DOHH2 (cell line): ENCODE measurements around the gene KRT80.

Experiments
- H3F3A ChIP-seq: fragments of 200-600 bp; sonication (generic), shearing (Covaris generic); 2 replicates; pipeline ENCODE4 v1.6.0; 2016; ENCODE audit warnings: antibody characterized with exemption, mild to moderate bottlenecking; ENCODE audit not compliant: control insufficient read depth, insufficient read depth
- H3K27ac ChIP-seq: fragments of 200-600 bp; sonication (generic); 2 replicates; pipeline ENCODE4 v1.5.1; 2014; ENCODE audit warnings: low read depth, mild to moderate bottlenecking, low read length, moderate library complexity
- H3K27me3 ChIP-seq: fragments of 200-600 bp; sonication (generic); 2 replicates; pipeline ENCODE4 v1.6.1; 2014; ENCODE audit warnings: mild to moderate bottlenecking, low read length, mixed read lengths; ENCODE audit not compliant: control insufficient read depth
- H3K36me3 ChIP-seq: fragments of 200-600 bp; sonication (generic); 2 replicates; pipeline ENCODE4 v1.6.1; 2014; ENCODE audit warnings: mild to moderate bottlenecking, low read length, moderate library complexity, mixed read lengths; ENCODE audit not compliant: control insufficient read depth
- H3K4me1 ChIP-seq: fragments of 200-600 bp; sonication (generic); 2 replicates; pipeline ENCODE4 v1.6.1; 2014; ENCODE audit warnings: mild to moderate bottlenecking, low read length, mixed read lengths; ENCODE audit not compliant: control insufficient read depth
- H3K4me2 ChIP-seq: fragments of 200-600 bp; sonication (generic); 2 replicates; pipeline ENCODE4 v1.6.0; 2014; ENCODE audit warnings: mild to moderate bottlenecking, low read length, moderate library complexity
- H3K4me3 ChIP-seq: fragments of 200-600 bp; sonication (generic); 2 replicates; pipeline ENCODE4 v1.5.1; 2014; ENCODE audit warnings: mild to moderate bottlenecking, low read length, mixed read lengths
- H3K79me2 ChIP-seq: fragments of 200-600 bp; sonication (generic); 2 replicates; pipeline ENCODE4 v1.6.1; 2014; ENCODE audit warnings: mild to moderate bottlenecking, low read length, mixed read lengths; ENCODE audit not compliant: control insufficient read depth
- H3K9me2 ChIP-seq: fragments of 200-600 bp; sonication (generic); replicated peaks from 2 replicates; pipeline ENCODE4 v1.6.1; 2014; ENCODE audit warnings: mild to moderate bottlenecking, low read length, mixed read lengths; ENCODE audit not compliant: control insufficient read depth
- H3K9me3 ChIP-seq: fragments of 200-600 bp; sonication (generic); 2 replicates; pipeline ENCODE4 v1.6.1; 2014; ENCODE audit warnings: antibody characterized with exemption, low read length, mixed read lengths; ENCODE audit not compliant: control insufficient read depth, insufficient read depth
- H4K20me1 ChIP-seq: fragments of 200-600 bp; sonication (generic); 2 replicates; pipeline ENCODE4 v1.6.0; 2014; ENCODE audit warnings: low read depth, mild to moderate bottlenecking, antibody characterized with exemption, low read length, moderate library complexity; ENCODE audit not compliant: control insufficient read depth, insufficient read depth
- EZH2phosphoT487 ChIP-seq: fragments of 200-600 bp; sonication (generic); IDR thresholded peaks from 2 replicates; pipeline ENCODE4 v1.6.1; 2017; ENCODE audit warnings: borderline replicate concordance, mild to moderate bottlenecking, antibody characterized with exemption, low read length, moderate library complexity, mixed read lengths
- TF ChIP-seq, protein P1 (sequence below): fragments of 200-600 bp; sonication (generic); IDR thresholded peaks from one replicate; pipeline ENCODE4 v1.5.1; 2014; ENCODE audit warnings: antibody characterized with exemption, mild to moderate bottlenecking, low read depth, low read length; ENCODE audit not compliant: poor library complexity, severe bottlenecking

KRT80 gene

DNA sequence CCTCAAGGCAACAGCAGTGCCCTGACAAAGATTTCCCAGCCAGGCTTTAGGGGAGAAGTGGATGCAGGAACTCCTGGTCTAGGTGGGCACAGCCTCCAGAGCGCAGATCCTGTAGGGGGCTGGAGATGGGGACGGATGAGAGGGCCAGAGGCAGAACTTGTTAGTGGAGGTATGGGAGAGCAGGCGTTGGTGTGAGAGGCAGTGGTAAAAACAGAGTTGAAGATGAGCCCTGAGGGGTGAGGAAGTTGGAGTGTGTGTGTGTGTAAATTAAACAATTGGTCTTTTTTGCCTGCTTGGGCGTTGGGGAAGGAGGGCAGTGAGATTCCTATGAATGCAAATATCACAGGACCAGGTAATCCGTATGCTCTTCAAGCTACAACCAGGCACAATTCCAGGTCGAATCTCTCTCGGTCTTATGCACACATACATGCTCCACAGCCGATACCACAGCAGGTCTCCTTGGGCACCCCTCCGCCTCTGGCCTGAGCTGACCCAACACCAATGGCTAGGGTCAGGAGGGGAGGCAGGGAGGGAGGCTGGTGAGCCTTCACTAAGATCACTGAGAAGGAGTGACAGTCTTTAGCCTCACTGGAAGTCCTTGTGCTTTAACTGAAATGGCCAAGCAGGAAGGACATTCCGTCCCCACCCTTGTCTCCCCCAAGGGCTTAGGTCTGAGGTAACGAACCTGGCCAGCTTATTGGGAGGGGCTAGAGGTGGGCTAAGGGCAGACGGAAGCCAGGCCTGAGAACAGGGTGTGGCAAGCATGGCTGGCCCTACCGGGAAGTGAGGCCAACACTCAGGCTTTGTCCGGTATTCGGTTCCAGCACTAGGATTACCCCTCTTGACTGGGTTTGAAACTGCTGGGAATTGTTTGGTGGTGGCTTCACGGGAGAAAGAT is 39.7 kb upstream of the KRT80 start:
- no peaks in the 10 kb centered on the region for H4K20me1 ChIP-seq
- no peaks in the 10 kb centered on the region for H3K9me2 ChIP-seq
- H3K27me3 ChIP-seq = no peaks in the 10 kb centered on the region; the same call in none of the 2 replicates
- H3K36me3 ChIP-seq = no peaks in the 10 kb centered on the region
- no peaks in the 10 kb centered on the region for H3K9me3 ChIP-seq
- H3F3A ChIP-seq = no peaks in the 10 kb centered on the region
- H3K4me3 ChIP-seq = no peak overlapping the region
- H3K4me2 ChIP-seq = no peak overlapping the region
- TF ChIP-seq EZH2phosphoT487 = no peak
- H3K4me1 ChIP-seq = no peaks in the 10 kb centered on the region
- no peaks in the 10 kb centered on the region for H3K79me2 ChIP-seq
- no peak overlapping the region for H3K27ac ChIP-seq

GRCh38 chr12:52230364-52231281 is 38.8 kb upstream of the KRT80 start:
- H3K9me3 ChIP-seq = no peaks in the 10 kb centered on the region
- H3K36me3 ChIP-seq = no peaks in the 10 kb centered on the region
- no peaks in the 10 kb centered on the region; the same call in none of the 2 replicates for H3K27me3 ChIP-seq
- H4K20me1 ChIP-seq = no peaks in the 10 kb centered on the region
- H3K4me3 ChIP-seq = no peak overlapping the region
- H3K4me2 ChIP-seq = no peak overlapping the region
- no peaks in the 10 kb centered on the region for H3K9me2 ChIP-seq
- no peak for TF ChIP-seq EZH2phosphoT487
- TF ChIP-seq, protein P1, sequence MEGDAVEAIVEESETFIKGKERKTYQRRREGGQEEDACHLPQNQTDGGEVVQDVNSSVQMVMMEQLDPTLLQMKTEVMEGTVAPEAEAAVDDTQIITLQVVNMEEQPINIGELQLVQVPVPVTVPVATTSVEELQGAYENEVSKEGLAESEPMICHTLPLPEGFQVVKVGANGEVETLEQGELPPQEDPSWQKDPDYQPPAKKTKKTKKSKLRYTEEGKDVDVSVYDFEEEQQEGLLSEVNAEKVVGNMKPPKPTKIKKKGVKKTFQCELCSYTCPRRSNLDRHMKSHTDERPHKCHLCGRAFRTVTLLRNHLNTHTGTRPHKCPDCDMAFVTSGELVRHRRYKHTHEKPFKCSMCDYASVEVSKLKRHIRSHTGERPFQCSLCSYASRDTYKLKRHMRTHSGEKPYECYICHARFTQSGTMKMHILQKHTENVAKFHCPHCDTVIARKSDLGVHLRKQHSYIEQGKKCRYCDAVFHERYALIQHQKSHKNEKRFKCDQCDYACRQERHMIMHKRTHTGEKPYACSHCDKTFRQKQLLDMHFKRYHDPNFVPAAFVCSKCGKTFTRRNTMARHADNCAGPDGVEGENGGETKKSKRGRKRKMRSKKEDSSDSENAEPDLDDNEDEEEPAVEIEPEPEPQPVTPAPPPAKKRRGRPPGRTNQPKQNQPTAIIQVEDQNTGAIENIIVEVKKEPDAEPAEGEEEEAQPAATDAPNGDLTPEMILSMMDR = no peak
- H3F3A ChIP-seq = no peaks in the 10 kb centered on the region
- H3K27ac ChIP-seq = no peak overlapping the region
- no peaks in the 10 kb centered on the region for H3K4me1 ChIP-seq
- H3K79me2 ChIP-seq = no peaks in the 10 kb centered on the region

GRCh38 chr12:52229836-52230343 is 38.1 kb upstream of the KRT80 start:
- no peak overlapping the region for H3K4me3 ChIP-seq
- no peaks in the 10 kb centered on the region for H4K20me1 ChIP-seq
- H3F3A ChIP-seq = no peaks in the 10 kb centered on the region
- no peak overlapping the region for H3K4me2 ChIP-seq
- no peak overlapping the region for H3K27ac ChIP-seq
- no peaks in the 10 kb centered on the region for H3K4me1 ChIP-seq
- no peaks in the 10 kb centered on the region; the same call in none of the 2 replicates for H3K27me3 ChIP-seq
- H3K36me3 ChIP-seq = no peaks in the 10 kb centered on the region
- TF ChIP-seq EZH2phosphoT487 = no peak
- TF ChIP-seq, protein P1 = no peak
- no peaks in the 10 kb centered on the region for H3K9me3 ChIP-seq
- H3K79me2 ChIP-seq = no peaks in the 10 kb centered on the region
- H3K9me2 ChIP-seq = no peaks in the 10 kb centered on the region
